ENCODE measurements around the gene MYL9.
"Not testable (repeated sequence)": the region's sequence is repeated elsewhere in the genome, so short reads cannot be mapped to it uniquely, and the experiment has no call there.

The MYL9 gene

GRCh38 chr20:36549942-36550789 lies 8.8 kb downstream of the MYL9 start:
- DNase-seq = no peak

- DNase-seq = no peak
Measured at GRCh38 chr20:36550790-36551299, 9.5 kb downstream of the MYL9 start.

GRCh38 chr20:36555248-36555647 lies 13.9 kb downstream of the MYL9 start:
- DNase-seq = no peak

- no peak for DNase-seq
Measured at GRCh38 chr20:36562724-36563123, 21.4 kb downstream of the MYL9 start.

GRCh38 chr20:36563374-36563773 lies 22.1 kb downstream of the MYL9 start:
- DNase-seq = no peak

GRCh38 chr20:36564078-36564725 lies 22.9 kb downstream of the MYL9 start:
- not testable (repeated sequence) for DNase-seq

GRCh38 chr20:36564726-36565121 lies 23.4 kb downstream of the MYL9 start:
- DNase-seq = not testable (repeated sequence)

GRCh38 chr20:36565520-36565919 lies 24.2 kb downstream of the MYL9 start:
- DNase-seq = no peak

- DNase-seq = no peak
Measured at GRCh38 chr20:36569847-36570429, 28.6 kb downstream of the MYL9 start.

GRCh38 chr20:36571564-36572504 lies 30.5 kb downstream of the MYL9 start:
- DNase-seq = no peak

- no peak for DNase-seq
Measured at GRCh38 chr20:36572701-36573102, 31.4 kb downstream of the MYL9 start.

GRCh38 chr20:36573103-36573797 lies 31.9 kb downstream of the MYL9 start, which contains the start of gene TGIF2:
TGIF2 (plus strand) TSS chr20:36573597; CDS start chr20:36578775, 5,178 bp downstream.
- DNase-seq = peak; percentile 42

- no peak for DNase-seq
Measured at GRCh38 chr20:36573798-36574365, 32.6 kb downstream of the MYL9 start.

- peak; percentile 45 for DNase-seq
Measured at GRCh38 chr20:36574366-36575135, 33.2 kb downstream of the MYL9 start.

GRCh38 chr20:36576081-36576445 lies 34.7 kb downstream of the MYL9 start:
- DNase-seq = no peak

- DNase-seq = no peak
Measured at GRCh38 chr20:36578356-36579041, 37.2 kb downstream of the MYL9 start.

GRCh38 chr20:36579996-36580545 lies 38.8 kb downstream of the MYL9 start:
- no peak for DNase-seq

GRCh38 chr20:36582322-36582721 lies 41.0 kb downstream of the MYL9 start:
- no peak for DNase-seq

- DNase-seq = no peak
Measured at GRCh38 chr20:36582821-36583220, 41.5 kb downstream of the MYL9 start.

- no peak for DNase-seq
Measured at GRCh38 chr20:36584018-36584481, 42.7 kb downstream of the MYL9 start.
